Mesenchymal stem cell (in vitro differentiated cells and primary cell): ENCODE results near the gene PIP4P1.
"Not testable (repeated sequence)": the region's sequence is repeated elsewhere in the genome, so short reads cannot be mapped to it uniquely, and the experiment has no call there.

ENCODE experiments used
- DNase-seq: peaks from one replicate; pipeline ENCODE4 v3.0.0-alpha.2; 2013
- H2AFZ ChIP-seq: one replicate; pipeline ENCODE4 v1.6.1; 2013; ENCODE audit warnings: low read depth, mild to moderate bottlenecking, control low read depth, inconsistent platforms, low read length, moderate library complexity
- H2AK5ac ChIP-seq: 2 replicates; pipeline ENCODE4 v1.6.1; 2013; ENCODE audit warnings: low read length, moderate library complexity, mild to moderate bottlenecking, inconsistent platforms; ENCODE audit not compliant: severe bottlenecking
- H2BK120ac ChIP-seq: one replicate; pipeline ENCODE4 v1.6.1; 2013; ENCODE audit warnings: low read depth, mild to moderate bottlenecking, inconsistent platforms, low read length, moderate library complexity
- H2BK12ac ChIP-seq, 2 experiments: one replicate each; pipeline ENCODE4 v1.6.1; 2013; ENCODE audit warnings: inconsistent platforms in 2 of 2, low read length in 2 of 2, mild to moderate bottlenecking in 2 of 2, moderate library complexity in 2 of 2, control low read depth in 1 of 2
- H2BK15ac ChIP-seq: one replicate; pipeline ENCODE4 v1.6.1; 2013; ENCODE audit warnings: mild to moderate bottlenecking, low read depth, inconsistent platforms; ENCODE audit not compliant: poor library complexity, severe bottlenecking
- H2BK5ac ChIP-seq: 2 replicates; pipeline ENCODE4 v1.6.1; 2013; ENCODE audit warnings: low read depth, mild to moderate bottlenecking, low read length, control low read depth, inconsistent platforms; ENCODE audit not compliant: poor library complexity, severe bottlenecking
- H3K14ac ChIP-seq, 2 experiments: one replicate each; pipeline ENCODE4 v1.6.1; 2013; ENCODE audit warnings: inconsistent platforms in 2 of 2, low read length in 2 of 2, control low read depth in 1 of 2, mild to moderate bottlenecking in 1 of 2, moderate library complexity in 1 of 2
- H3K18ac ChIP-seq, 2 experiments: one replicate each; pipeline ENCODE4 v1.6.1; 2013; ENCODE audit warnings: inconsistent platforms in 2 of 2, low read length in 2 of 2, control low read depth in 1 of 2, low read depth in 1 of 2, mild to moderate bottlenecking in 1 of 2
- H3K23ac ChIP-seq, 2 experiments: one replicate each; pipeline ENCODE4 v1.6.1; 2013; ENCODE audit warnings: inconsistent platforms in 2 of 2, low read length in 2 of 2, mild to moderate bottlenecking in 2 of 2, moderate library complexity in 2 of 2, control low read depth in 1 of 2
- H3K27ac ChIP-seq: 2 replicates; pipeline ENCODE4 v1.5.1; 2013; ENCODE audit warnings: mild to moderate bottlenecking, moderate library complexity, low read length, control low read depth, inconsistent platforms; ENCODE audit not compliant: poor library complexity, severe bottlenecking
- H3K27me3 ChIP-seq, 2 experiments: 2 replicates each; pipeline versions ENCODE4 v1.6.1 to v1.7.0; 2013; ENCODE audit warnings: low read length in 2 of 2, mild to moderate bottlenecking in 2 of 2, moderate library complexity in 2 of 2, control low read depth in 1 of 2, inconsistent platforms in 1 of 2; ENCODE audit not compliant: control insufficient read depth in 1 of 2, insufficient read depth in 1 of 2
- H3K36me3 ChIP-seq, 2 experiments: 2 replicates each; pipeline versions ENCODE4 v1.6.1 to v1.7.0; 2013; ENCODE audit warnings: low read length in 2 of 2, control low read depth in 1 of 2, inconsistent platforms in 1 of 2, low read depth in 1 of 2, mild to moderate bottlenecking in 1 of 2; ENCODE audit not compliant: insufficient read depth in 2 of 2, control insufficient read depth in 1 of 2
- H3K4ac ChIP-seq, 2 experiments: one replicate each; pipeline ENCODE4 v1.6.1; 2013; ENCODE audit warnings: inconsistent platforms in 2 of 2, low read length in 2 of 2, mild to moderate bottlenecking in 2 of 2, moderate library complexity in 2 of 2, control low read depth in 1 of 2, low read depth in 1 of 2
- H3K4me1 ChIP-seq: 2 replicates; pipeline ENCODE4 v1.6.1; 2013; ENCODE audit warnings: low read depth, low read length, control low read depth; ENCODE audit not compliant: control insufficient read depth, insufficient read depth
- H3K4me2 ChIP-seq: 2 replicates; pipeline ENCODE4 v1.6.1; 2013; ENCODE audit warnings: low read length, mild to moderate bottlenecking, inconsistent platforms; ENCODE audit not compliant: poor library complexity, severe bottlenecking
- H3K4me3 ChIP-seq, 2 experiments: 2 replicates each; pipeline versions ENCODE4 v1.5.1 to v1.7.0; 2013; ENCODE audit warnings: low read length in 2 of 2, mild to moderate bottlenecking in 2 of 2, control low read depth in 1 of 2, low read depth in 1 of 2; ENCODE audit not compliant: insufficient read depth in 1 of 2
- H3K79me1 ChIP-seq: replicated peaks from 2 replicates; pipeline ENCODE4 v1.6.1; 2013; ENCODE audit warnings: mild to moderate bottlenecking, control low read depth, low read length, inconsistent platforms; ENCODE audit not compliant: poor library complexity, severe bottlenecking
- H3K9ac ChIP-seq: 2 replicates; pipeline ENCODE4 v1.7.0; 2013; ENCODE audit warnings: mild to moderate bottlenecking, low read length, moderate library complexity
- H3K9me3 ChIP-seq: 2 replicates; pipeline ENCODE4 v1.7.0; 2013; ENCODE audit warnings: mild to moderate bottlenecking, low read length; ENCODE audit not compliant: control insufficient read depth
- H4K8ac ChIP-seq: one replicate; pipeline ENCODE4 v1.6.1; 2013; ENCODE audit warnings: inconsistent platforms, mild to moderate bottlenecking, low read length, moderate library complexity
- H4K91ac ChIP-seq: one replicate; pipeline ENCODE4 v1.6.1; 2013; ENCODE audit warnings: mild to moderate bottlenecking, low read length, inconsistent platforms
- WGBS: methylation state at CpG from one replicate; pipeline ENCODE4 v1.1.7; 2013; ENCODE audit warnings: mixed read lengths; 5-methylcytosine and 5-hydroxymethylcytosine counted together

Gene PIP4P1

DNA sequence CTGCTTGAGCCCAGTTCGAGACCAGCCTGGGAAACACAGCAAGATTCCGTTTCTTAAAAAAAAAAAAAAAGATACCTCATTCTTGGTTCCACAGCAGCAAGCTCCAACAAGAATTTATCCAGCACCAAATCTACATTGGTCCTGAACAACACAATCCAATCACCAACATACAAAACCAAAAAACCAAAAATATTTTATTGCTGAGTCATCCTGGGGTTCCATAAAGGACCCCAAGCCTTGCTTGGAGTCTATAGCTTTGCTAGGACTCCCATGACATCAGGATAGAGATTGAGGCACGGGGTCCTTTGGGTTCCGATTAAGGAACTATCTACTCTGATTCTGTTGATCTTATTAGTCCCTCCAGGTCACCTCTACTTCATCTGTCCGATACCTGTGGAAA, 14.3 kb downstream of the PIP4P1 start:
- Histone ChIP-seq H3K4me3 (no peak overlapping the region), H2BK15ac (no peak overlapping the region), H3K4me1 (no peaks in the 10 kb centered on the region), H3K18ac (no peak overlapping the region), H3K4me2 (no peak overlapping the region), H2BK120ac (no peak overlapping the region), H4K8ac (no peak overlapping the region), H3K4ac (no peak overlapping the region), H2AK5ac (no peak overlapping the region), H3K27me3 (no peaks in the 10 kb centered on the region), H2BK5ac (no peak overlapping the region), H3K36me3 (peaks cover 36 to 74% of the 10 kb centered on the region in 2 experiments), H2AFZ (no peak overlapping the region), H4K91ac (no peak overlapping the region), H3K14ac (no peak overlapping the region), H3K79me1 (peaks cover 9% of the 10 kb centered on the region), H3K27ac (no peak overlapping the region), H3K23ac (no peak overlapping the region), H3K9me3 (no peaks in the 10 kb centered on the region), H3K9ac (no peak overlapping the region), H2BK12ac (no peak overlapping the region)
- 97% methylated on average over 5 of the region's 5 CpGs for WGBS
- no peak for DNase-seq

DNA sequence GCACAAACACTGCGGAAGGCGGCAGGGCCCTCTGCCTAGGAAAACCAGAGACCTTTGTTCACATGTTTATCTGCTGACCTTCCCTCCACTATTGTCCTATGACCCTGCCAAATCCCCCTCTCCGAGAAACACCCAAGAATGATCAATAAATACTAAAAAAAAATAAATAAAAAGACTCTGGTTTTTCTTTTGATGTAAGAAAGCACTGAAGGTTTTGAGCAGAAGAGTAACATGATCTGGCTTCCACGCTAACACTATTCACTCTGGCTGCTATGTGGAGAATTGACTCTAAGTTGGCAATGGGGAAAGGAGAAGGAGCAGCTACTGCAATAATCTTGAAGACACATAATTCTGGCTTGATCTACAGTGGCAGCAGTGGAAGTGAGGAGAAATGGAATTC, 17.6 kb downstream of the PIP4P1 start:
- not testable (repeated sequence) for DNase-seq, H3K4me1 ChIP-seq, H3K4ac ChIP-seq, H2AK5ac ChIP-seq, H3K27me3 ChIP-seq, H3K23ac ChIP-seq, H3K79me1 ChIP-seq, H2BK15ac ChIP-seq, H3K14ac ChIP-seq, H4K8ac ChIP-seq, H2BK12ac ChIP-seq, H3K4me3 ChIP-seq, H2BK5ac ChIP-seq, H2BK120ac ChIP-seq, H3K9ac ChIP-seq, H3K9me3 ChIP-seq, H3K27ac ChIP-seq, H3K18ac ChIP-seq, H4K91ac ChIP-seq, H2AFZ ChIP-seq, H3K4me2 ChIP-seq
- WGBS: 100% methylated on average over 1 of the region's 4 CpGs
- peaks cover 24 to 44% of the 10 kb centered on the region in 2 experiments for H3K36me3 ChIP-seq

DNA sequence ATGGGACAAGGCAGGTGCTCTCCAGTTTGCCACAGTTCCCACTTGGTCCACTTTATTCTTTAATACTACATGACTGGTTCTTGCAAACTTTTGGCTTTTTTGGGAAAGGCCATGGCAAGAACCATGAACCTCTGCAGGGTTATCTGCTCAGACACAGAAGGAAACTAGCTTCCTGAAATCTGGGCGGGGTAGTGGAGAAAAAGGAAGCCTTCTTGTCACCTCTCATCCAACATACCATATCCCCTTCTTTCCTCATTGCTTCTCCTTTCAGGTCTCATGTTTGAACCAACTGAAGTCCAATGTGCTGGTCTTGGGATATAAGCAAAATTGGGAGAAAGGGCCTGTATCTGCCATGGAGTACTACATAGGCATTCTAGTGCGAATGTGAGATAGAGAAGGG, 19.8 kb downstream of the PIP4P1 start:
- Histone ChIP-seq H3K27ac (no peak overlapping the region), H2BK12ac (no peak overlapping the region), H3K4me2 (no peak overlapping the region), H4K8ac (no peak overlapping the region), H2BK5ac (no peak overlapping the region), H3K27me3 (peaks cover 0 to 4% of the 10 kb centered on the region in 2 experiments), H2AFZ (no peak overlapping the region), H4K91ac (no peak overlapping the region), H3K4ac (no peak overlapping the region), H3K14ac (no peak overlapping the region), H3K23ac (no peak overlapping the region), H3K4me3 (no peak overlapping the region), H3K4me1 (no peaks in the 10 kb centered on the region), H3K18ac (no peak overlapping the region), H2BK15ac (no peak overlapping the region), H3K36me3 (peaks cover 7 to 22% of the 10 kb centered on the region in 2 experiments), H3K9ac (no peak overlapping the region), H2BK120ac (no peak overlapping the region), H2AK5ac (no peak overlapping the region), H3K79me1 (no peaks in the 10 kb centered on the region), H3K9me3 (no peaks in the 10 kb centered on the region)
- WGBS: 100% methylated on average over 2 of the region's 2 CpGs
- DNase-seq: no peak

DNA sequence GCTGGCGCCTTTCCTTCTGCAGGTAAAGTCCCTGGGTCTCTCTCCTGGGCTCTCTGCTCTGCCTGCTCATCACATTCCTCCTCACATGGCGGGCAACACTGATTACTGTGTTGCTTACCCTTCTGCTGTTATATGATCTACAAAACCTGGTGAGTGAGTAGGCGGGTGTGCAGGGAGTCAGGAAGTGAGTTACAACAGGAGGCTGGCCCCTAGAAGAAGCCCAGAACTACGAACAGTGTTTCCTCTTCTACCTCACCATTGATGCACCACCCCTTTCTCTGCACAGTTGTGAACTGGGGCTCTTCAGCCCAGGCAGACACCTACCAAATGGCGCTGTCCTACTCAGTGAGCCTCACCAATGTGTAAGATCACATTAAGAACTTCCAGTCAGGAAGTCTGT, 20.4 kb downstream of the PIP4P1 start:
- Histone ChIP-seq H3K9ac (no peak overlapping the region), H3K36me3 (peaks cover 3 to 16% of the 10 kb centered on the region in 2 experiments), H3K4me2 (no peak overlapping the region), H4K8ac (no peak overlapping the region), H2BK12ac (no peak overlapping the region), H3K4me3 (no peak overlapping the region), H3K14ac (no peak overlapping the region), H3K27me3 (peaks cover 0 to 6% of the 10 kb centered on the region in 2 experiments), H4K91ac (no peak overlapping the region), H3K18ac (no peak overlapping the region), H3K9me3 (no peaks in the 10 kb centered on the region), H2BK5ac (no peak overlapping the region), H3K4me1 (peaks cover 5% of the 10 kb centered on the region), H3K79me1 (no peaks in the 10 kb centered on the region), H3K4ac (no peak overlapping the region), H2BK15ac (no peak overlapping the region), H2BK120ac (no peak overlapping the region), H3K23ac (no peak overlapping the region), H2AK5ac (no peak overlapping the region), H3K27ac (no peak overlapping the region), H2AFZ (no peak overlapping the region)
- WGBS: 79% methylated on average over 3 of the region's 5 CpGs
- no peak for DNase-seq
